Endothelial cell of umbilical vein (primary cell): ENCODE measurements around the gene ZNF587. TPM values are rescaled to one million over a fixed set of nuclear protein-coding genes. Genes with fewer than 3 reads are reported as not detected.
A peak's percentile ranks its signal among the peaks of the same experiment; 100 is the strongest.
"Not testable (repeated sequence)": the region's sequence is repeated elsewhere in the genome, so short reads cannot be mapped to it uniquely, and the experiment has no call there.

Source experiments
- BruUV-seq: library from RNA; stranded (reverse); fragments of 400-500 nt; replicated peaks from 2 replicates; lab custom pipeline; 2021; lab: Mats Ljungman, UMichigan
- CTCF ChIA-PET: fragments of 300-600, 350-600 bp; sonication (Branson Sonifier 250); formaldehyde crosslinking; loops from one replicate; lab custom pipeline; 2021; ENCODE audit warnings: antibody characterized with exemption, inconsistent platforms; lab: Charles Lee
- POLR2A ChIA-PET: fragments of 300-600, 350-600 bp; sonication (Branson Sonifier 250); formaldehyde crosslinking; loops from one replicate; lab custom pipeline; 2021; ENCODE audit warnings: antibody characterized with exemption, inconsistent platforms; lab: Charles Lee
- DNase-seq: peaks from one replicate; pipeline ENCODE4 v3.0.0-alpha.2; 2011; ENCODE audit warnings: low read depth, low spot score
- FAIRE-seq: peaks from 2 replicates; lab custom pipeline; 2011; peaks lifted over from hg19 to GRCh38; lab: Jason Lieb, UNC
- H2AFZ ChIP-seq: 2 replicates; pipeline ENCODE4 v1.6.0; 2012; ENCODE audit warnings: low read depth, low read length, control low read depth, inconsistent platforms
- H3K27ac ChIP-seq: 2 replicates; pipeline ENCODE4 v1.5.1; 2011; ENCODE audit warnings: low read depth, mild to moderate bottlenecking, control low read depth, low read length, moderate library complexity; ENCODE audit not compliant: insufficient read depth
- H3K27me3 ChIP-seq, 2 experiments: 2 replicates each; pipeline versions ENCODE4 v1.6.0 to v1.6.1; 2011; ENCODE audit warnings: low read length in 2 of 2, mixed read lengths in 1 of 2; ENCODE audit not compliant: control insufficient read depth in 2 of 2, insufficient read depth in 2 of 2
- H3K36me3 ChIP-seq, 2 experiments: 2 replicates in 1 of 2; 3 replicates in 1 of 2; pipeline ENCODE4 v1.5.1; 2011; ENCODE audit warnings: low read length in 2 of 2, mild to moderate bottlenecking in 1 of 2, moderate library complexity in 1 of 2; ENCODE audit not compliant: control insufficient read depth in 2 of 2, insufficient read depth in 2 of 2; ENCODE audit errors: extremely low read depth in 1 of 2
- H3K4me1 ChIP-seq: 3 replicates; pipeline ENCODE4 v1.5.1; 2011; ENCODE audit warnings: mild to moderate bottlenecking, low read length; ENCODE audit not compliant: control insufficient read depth, insufficient read depth; ENCODE audit errors: extremely low read depth
- H3K4me2 ChIP-seq: 2 replicates; pipeline ENCODE4 v1.6.1; 2011; ENCODE audit warnings: low read length, control low read depth, mixed read lengths; ENCODE audit not compliant: insufficient read depth
- H3K4me3 ChIP-seq, 3 experiments: fragments of 200-600 bp in 1 of 3; sonication (generic), shearing (Covaris generic) in 1 of 3; replicated peaks in 1 of 3; 2 replicates each; pipeline ENCODE4 v1.5.1; 2011 to 2016; ENCODE audit warnings: control low read depth in 3 of 3, low read length in 3 of 3, mild to moderate bottlenecking in 2 of 3, inconsistent platforms in 1 of 3, low read depth in 1 of 3, moderate library complexity in 1 of 3; ENCODE audit not compliant: insufficient read depth in 1 of 3
- H3K79me2 ChIP-seq: 2 replicates; pipeline ENCODE4 v1.6.0; 2012; ENCODE audit warnings: low read length, inconsistent platforms; ENCODE audit not compliant: control insufficient read depth, insufficient read depth
- H3K9ac ChIP-seq: replicated peaks from 2 replicates; pipeline ENCODE3; 2011; ENCODE audit warnings: low read length, control low read depth; ENCODE audit not compliant: insufficient read depth; ENCODE audit errors: extremely low read depth
- H3K9me1 ChIP-seq: replicated peaks from 3 replicates; pipeline ENCODE4 v1.6.0; 2011; ENCODE audit warnings: mild to moderate bottlenecking, low read length; ENCODE audit not compliant: control insufficient read depth, insufficient read depth; ENCODE audit errors: extremely low read depth
- H3K9me3 ChIP-seq: replicated peaks from 2 replicates; pipeline ENCODE4 v1.5.1; 2012; ENCODE audit warnings: low read length, inconsistent platforms; ENCODE audit not compliant: control insufficient read depth, insufficient read depth
- H4K20me1 ChIP-seq: replicated peaks from 2 replicates; pipeline ENCODE3; 2011; ENCODE audit warnings: mild to moderate bottlenecking, low read length; ENCODE audit not compliant: control insufficient read depth, insufficient read depth; ENCODE audit errors: extremely low read depth
- POLR2A ChIP-seq: IDR thresholded peaks from 2 replicates; pipeline ENCODE4 v1.6.1; 2012; ENCODE audit warnings: low read depth, mild to moderate bottlenecking, control low read depth, low read length
- POLR2AphosphoS5 ChIP-seq: IDR thresholded peaks from 2 replicates; pipeline ENCODE4 v1.6.1; 2012; ENCODE audit warnings: low read depth, mild to moderate bottlenecking, control low read depth, low read length, moderate library complexity; ENCODE audit not compliant: insufficient read depth
- dilution Hi-C: fragments of 300-500 bp; cut with MboI; formaldehyde crosslinking; loops from one replicate; pipeline ENCODE4 v1.15.0; 2019; ENCODE audit warnings: low sequenced_read_pairs; ENCODE audit not compliant: extremely low pct_ligation_motif_present
- intact Hi-C: fragments of 100-400 bp; cut with micrococcal nuclease; formaldehyde crosslinking; loops from one replicate; pipeline ENCODE4 v1.10.0; 2022
- polyA plus RNA-seq, 4 experiments: library from polyadenylated mRNA; depleted of rRNA in 3 of 4; stranded (reverse) in 3 of 4; unstranded in 1 of 4; fragments of >200 nt; gene quantifications; 2 replicates each; pipeline versions ENCODE4 v1.2.1 to v1.2.3, GENCODE V29; 2011 to 2012; ENCODE audit warnings: missing spikeins in 1 of 4
- total RNA-seq: library from RNA; stranded (reverse); gene quantifications from 2 replicates; pipeline ENCODE4 v1.2.3, GENCODE V29; 2021
- TF ChIP-seq, protein P1 (sequence below): IDR thresholded peaks from 2 replicates; pipeline ENCODE4 v1.6.1; 2011; ENCODE audit not compliant: insufficient read depth, insufficient read length
- TF ChIP-seq, protein P2 (sequence below), 2 donors: IDR thresholded peaks; 1 replicate in 1 of 2; 2 replicates in 1 of 2; pipeline ENCODE4 v1.5.1; 2011; ENCODE audit warnings: low read length in 2 of 2, mild to moderate bottlenecking in 2 of 2, moderate library complexity in 2 of 2, control low read depth in 1 of 2, inconsistent platforms in 1 of 2, low read depth in 1 of 2; ENCODE audit not compliant: insufficient read depth in 1 of 2; ENCODE audit errors: extremely low read depth in 1 of 2

ZNF587 gene
- total and polyA plus RNA-seq, 2 donors (not counting 3 experiments of a cell fraction or from before 2014, with no cell fraction given): 13.1 to 44.0 TPM

DNA sequence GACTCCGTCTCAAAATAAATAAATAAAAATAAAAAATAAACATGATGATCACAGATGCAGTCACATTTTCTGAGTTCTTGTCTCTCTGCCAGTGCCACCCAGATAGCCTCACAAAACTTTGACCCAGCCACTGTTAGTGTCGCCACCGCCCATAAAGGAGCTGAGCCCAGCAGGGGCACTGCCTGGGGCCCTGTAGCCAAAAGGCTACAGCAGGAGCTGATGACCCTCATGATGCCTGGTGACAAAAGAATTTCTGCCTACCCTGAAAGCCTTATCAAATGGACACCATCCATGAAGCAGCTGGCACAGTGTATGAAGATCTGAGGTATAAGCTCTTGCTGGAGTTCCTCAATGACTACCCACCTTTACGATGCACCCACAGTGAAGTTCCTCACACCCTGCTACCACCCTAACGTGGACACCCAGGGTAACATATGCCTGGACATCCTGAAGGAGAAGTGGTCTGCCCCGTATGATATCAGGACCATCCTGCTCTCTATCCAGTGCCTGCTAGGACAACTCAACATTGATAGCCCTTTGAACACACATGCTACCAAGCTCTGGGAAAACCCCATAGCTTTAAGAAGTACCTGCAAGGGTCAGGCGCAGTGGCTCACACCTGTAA is 18.3 kb downstream of the ZNF587 start:
- peaks cover 21% of the 10 kb centered on the region for H3K9me3 ChIP-seq
- TF ChIP-seq, protein P1, sequence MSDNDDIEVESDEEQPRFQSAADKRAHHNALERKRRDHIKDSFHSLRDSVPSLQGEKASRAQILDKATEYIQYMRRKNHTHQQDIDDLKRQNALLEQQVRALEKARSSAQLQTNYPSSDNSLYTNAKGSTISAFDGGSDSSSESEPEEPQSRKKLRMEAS: no peak
- TF ChIP-seq POLR2AphosphoS5: no peak
- TF ChIP-seq, protein P2, sequence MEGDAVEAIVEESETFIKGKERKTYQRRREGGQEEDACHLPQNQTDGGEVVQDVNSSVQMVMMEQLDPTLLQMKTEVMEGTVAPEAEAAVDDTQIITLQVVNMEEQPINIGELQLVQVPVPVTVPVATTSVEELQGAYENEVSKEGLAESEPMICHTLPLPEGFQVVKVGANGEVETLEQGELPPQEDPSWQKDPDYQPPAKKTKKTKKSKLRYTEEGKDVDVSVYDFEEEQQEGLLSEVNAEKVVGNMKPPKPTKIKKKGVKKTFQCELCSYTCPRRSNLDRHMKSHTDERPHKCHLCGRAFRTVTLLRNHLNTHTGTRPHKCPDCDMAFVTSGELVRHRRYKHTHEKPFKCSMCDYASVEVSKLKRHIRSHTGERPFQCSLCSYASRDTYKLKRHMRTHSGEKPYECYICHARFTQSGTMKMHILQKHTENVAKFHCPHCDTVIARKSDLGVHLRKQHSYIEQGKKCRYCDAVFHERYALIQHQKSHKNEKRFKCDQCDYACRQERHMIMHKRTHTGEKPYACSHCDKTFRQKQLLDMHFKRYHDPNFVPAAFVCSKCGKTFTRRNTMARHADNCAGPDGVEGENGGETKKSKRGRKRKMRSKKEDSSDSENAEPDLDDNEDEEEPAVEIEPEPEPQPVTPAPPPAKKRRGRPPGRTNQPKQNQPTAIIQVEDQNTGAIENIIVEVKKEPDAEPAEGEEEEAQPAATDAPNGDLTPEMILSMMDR (IDR thresholded peaks at IDR 0.05; ENCODE audit: extremely low read depth in 1 of 2, insufficient read depth in 1 of 2, low read depth in 1 of 2, low read length in 2 of 2): no peak
- TF ChIP-seq POLR2A: peak; percentile 24
- POLR2A ChIA-PET: no interaction called here
- no peak overlapping the region for H3K9ac ChIP-seq
- H3K9me1 ChIP-seq: no peaks in the 10 kb centered on the region
- DNase-seq (no peak), FAIRE-seq (no peak)
- H3K27me3 ChIP-seq: no peaks in the 10 kb centered on the region
- no peaks in the 10 kb centered on the region for H3K79me2 ChIP-seq
- intact Hi-C loops (no loop called here), dilution Hi-C loops (no loop called here)
- no peaks in the 10 kb centered on the region for H4K20me1 ChIP-seq
- peaks cover 15 to 18% of the 10 kb centered on the region in 2 experiments for H3K36me3 ChIP-seq
- H3K4me1 ChIP-seq: no peaks in the 10 kb centered on the region
- no peak overlapping the region for H3K4me2 ChIP-seq
- CTCF ChIA-PET: no interaction called here
- no peak overlapping the region for H2AFZ ChIP-seq
- no peak overlapping the region for H3K27ac ChIP-seq
- no peak overlapping the region for H3K4me3 ChIP-seq
- BruUV-seq: no TSS peak

DNA sequence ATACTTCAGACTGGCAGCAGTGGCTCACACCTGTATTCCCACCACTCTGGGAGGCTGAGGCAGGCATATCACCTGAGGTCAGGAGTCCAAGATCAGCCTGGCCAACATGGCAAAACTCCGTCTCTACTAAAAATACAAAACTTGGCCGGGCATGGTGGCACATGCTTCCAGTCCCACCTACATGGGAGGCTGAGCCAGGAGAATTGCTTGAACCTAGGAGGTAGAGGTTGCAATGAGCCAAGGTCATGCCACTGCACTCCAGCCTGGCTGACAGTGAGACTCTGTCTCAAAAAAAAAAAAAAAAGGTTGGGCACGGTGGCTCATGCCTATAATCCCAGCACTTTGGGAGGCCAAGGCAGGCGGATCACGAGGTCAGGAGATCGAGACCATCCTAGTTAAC is 20.0 kb downstream of the ZNF587 start:
- BruUV-seq, H3K9ac ChIP-seq, H3K27me3 ChIP-seq, dilution Hi-C loops, H3K9me1 ChIP-seq, H3K27ac ChIP-seq, DNase-seq, H3K79me2 ChIP-seq, H4K20me1 ChIP-seq, H3K4me2 ChIP-seq, H3K4me3 ChIP-seq, H2AFZ ChIP-seq, intact Hi-C loops, CTCF ChIA-PET, FAIRE-seq, H3K4me1 ChIP-seq: not testable (repeated sequence)
- Histone ChIP-seq H3K36me3 (peaks cover 13% of the 10 kb centered on the region in 2 experiments), H3K9me3 (peaks cover 31% of the 10 kb centered on the region)
- POLR2A ChIA-PET: interaction anchor here (0.6 kb wide), 1 partner anchor 231 kb away, joined by 9 read pairs; no protein-coding TSS in a partner anchor
